B cell (primary cell): Measurements from ENCODE around the gene TAF4.

Experiments
- EZH2 ChIP-seq: IDR thresholded peaks from 2 replicates; pipeline ENCODE4 v1.6.1; 2012; ENCODE audit warnings: borderline replicate concordance, low read depth, mild to moderate bottlenecking, moderate library complexity, low read length; ENCODE audit not compliant: insufficient read depth, poor library complexity, severe bottlenecking
- TF ChIP-seq, protein P1 (sequence below): fragments of 200-600 bp; IDR thresholded peaks from one replicate; pipeline ENCODE4 v1.8.0; 2022; ENCODE audit warnings: antibody characterized with exemption, mild to moderate bottlenecking

DNA sequence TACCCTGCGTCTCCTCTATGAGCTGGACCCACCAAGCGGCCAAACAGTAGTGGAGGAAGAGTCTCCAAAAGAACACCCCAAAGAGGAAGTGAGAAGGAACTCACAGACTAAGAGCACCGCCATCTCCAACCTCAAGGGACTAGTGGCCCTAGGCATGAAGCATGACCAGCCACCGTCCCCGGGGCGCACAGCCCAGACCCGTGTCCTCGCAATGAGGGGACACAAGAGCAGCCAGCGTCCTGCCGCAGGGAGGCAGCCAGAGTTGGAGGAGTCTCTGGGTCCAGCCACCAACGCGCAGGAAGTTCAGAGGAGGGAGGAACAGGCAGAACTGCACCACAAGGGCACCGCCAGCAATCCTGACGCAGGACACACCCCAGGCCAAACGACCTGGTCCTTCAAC is 72.6 kb downstream of the TAF4 start:
- TF ChIP-seq, protein P1, sequence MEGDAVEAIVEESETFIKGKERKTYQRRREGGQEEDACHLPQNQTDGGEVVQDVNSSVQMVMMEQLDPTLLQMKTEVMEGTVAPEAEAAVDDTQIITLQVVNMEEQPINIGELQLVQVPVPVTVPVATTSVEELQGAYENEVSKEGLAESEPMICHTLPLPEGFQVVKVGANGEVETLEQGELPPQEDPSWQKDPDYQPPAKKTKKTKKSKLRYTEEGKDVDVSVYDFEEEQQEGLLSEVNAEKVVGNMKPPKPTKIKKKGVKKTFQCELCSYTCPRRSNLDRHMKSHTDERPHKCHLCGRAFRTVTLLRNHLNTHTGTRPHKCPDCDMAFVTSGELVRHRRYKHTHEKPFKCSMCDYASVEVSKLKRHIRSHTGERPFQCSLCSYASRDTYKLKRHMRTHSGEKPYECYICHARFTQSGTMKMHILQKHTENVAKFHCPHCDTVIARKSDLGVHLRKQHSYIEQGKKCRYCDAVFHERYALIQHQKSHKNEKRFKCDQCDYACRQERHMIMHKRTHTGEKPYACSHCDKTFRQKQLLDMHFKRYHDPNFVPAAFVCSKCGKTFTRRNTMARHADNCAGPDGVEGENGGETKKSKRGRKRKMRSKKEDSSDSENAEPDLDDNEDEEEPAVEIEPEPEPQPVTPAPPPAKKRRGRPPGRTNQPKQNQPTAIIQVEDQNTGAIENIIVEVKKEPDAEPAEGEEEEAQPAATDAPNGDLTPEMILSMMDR: no peak
- no peak for TF ChIP-seq EZH2
